Dendritic cell treated with granulocyte-macrophage colony-stimulating factor and Interleukin-4, amounts not matched to agents 40 ng/mL and 50 ng/mL, for 4 days (primary cell): Measurements from ENCODE around the gene MEF2D.
A peak's percentile ranks its signal among the peaks of the same experiment; 100 is the strongest.

ENCODE experiments used
- H3K27ac Mint-ChIP-seq: one replicate; pipeline ENCODE4 v1.8.0; 2022; ENCODE audit warnings: mild to moderate bottlenecking, mixed read lengths
- H3K27me3 Mint-ChIP-seq: one replicate; pipeline ENCODE4 v1.8.0; 2022; ENCODE audit warnings: mild to moderate bottlenecking, mixed read lengths
- H3K36me3 Mint-ChIP-seq: one replicate; pipeline ENCODE4 v1.8.0; 2022; ENCODE audit warnings: low read depth, mixed read lengths
- H3K4me1 Mint-ChIP-seq: one replicate; pipeline ENCODE4 v1.8.0; 2022; ENCODE audit warnings: low read depth, mixed read lengths
- H3K4me3 Mint-ChIP-seq: one replicate; pipeline ENCODE4 v1.8.0; 2022; ENCODE audit warnings: mild to moderate bottlenecking, moderate library complexity, mixed read lengths
- H3K9me3 Mint-ChIP-seq: one replicate; pipeline ENCODE4 v1.8.0; 2022; ENCODE audit warnings: mixed read lengths
- intact Hi-C: fragments of 100-400 bp; cut with micrococcal nuclease; formaldehyde crosslinking; loops from one replicate; pipeline ENCODE4 v1.15.0; 2022

The MEF2D gene

GRCh38 chr1:156533568-156534220, 33.1 kb upstream of the MEF2D start:
- no peaks in the 10 kb centered on the region for H3K9me3 Mint-ChIP-seq
- H3K4me1 Mint-ChIP-seq: peaks cover under 1% of the 10 kb centered on the region
- no peak overlapping the region for H3K4me3 Mint-ChIP-seq
- no peaks in the 10 kb centered on the region for H3K27me3 Mint-ChIP-seq
- H3K27ac Mint-ChIP-seq: no peak overlapping the region
- H3K36me3 Mint-ChIP-seq: no peaks in the 10 kb centered on the region
- intact Hi-C loops: no loop called here

DNA sequence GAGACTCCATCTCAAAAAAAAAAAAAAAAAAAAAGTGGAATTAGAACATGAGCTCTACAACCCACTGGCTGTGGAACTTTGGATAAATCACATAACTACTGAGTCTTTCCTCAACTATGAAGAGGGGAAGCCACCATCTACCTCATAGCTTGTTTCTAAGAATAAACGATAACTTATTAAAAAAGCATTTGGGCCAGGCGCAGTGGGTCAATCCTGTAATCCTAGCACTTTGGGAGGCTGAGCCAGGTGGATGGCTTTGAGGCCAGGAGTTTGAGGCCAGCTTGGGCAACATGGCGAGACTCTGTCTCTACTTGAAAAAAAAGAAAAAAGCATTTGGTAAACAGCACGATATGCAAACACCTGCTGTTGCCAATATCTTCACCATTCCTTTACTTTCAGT, 31.8 kb upstream of the MEF2D start:
- Mint-ChIP-seq H3K4me3 (no peak overlapping the region), H3K9me3 (no peaks in the 10 kb centered on the region), H3K27ac (no peak overlapping the region), H3K27me3 (no peaks in the 10 kb centered on the region), H3K36me3 (no peaks in the 10 kb centered on the region), H3K4me1 (peaks cover 14% of the 10 kb centered on the region)
- intact Hi-C loops: no loop called here

DNA sequence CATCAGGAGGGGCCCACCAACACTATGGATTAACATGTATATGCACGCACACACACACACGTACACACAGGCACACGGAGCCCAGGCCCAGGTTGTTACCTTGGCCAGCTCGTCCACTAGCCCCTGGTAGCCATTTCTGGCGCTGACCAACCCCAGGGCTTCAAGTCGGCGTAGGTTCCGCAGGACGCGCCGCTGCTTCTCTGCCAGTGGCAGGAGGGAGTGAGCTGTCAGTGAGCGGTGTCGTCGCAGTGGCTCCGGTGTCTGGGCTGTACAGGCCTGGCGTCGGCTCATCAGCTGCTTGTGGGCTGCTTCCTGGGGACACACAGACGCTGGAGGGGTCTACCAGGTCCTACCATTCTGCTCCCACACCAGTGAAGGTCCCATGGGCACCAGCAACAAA, 29.4 kb upstream of the MEF2D start:
- H3K9me3 Mint-ChIP-seq: no peaks in the 10 kb centered on the region
- intact Hi-C loops: no loop called here

GRCh38 chr1:156528875-156529425, 28.4 kb upstream of the MEF2D start:
- Mint-ChIP-seq H3K27me3 (no peaks in the 10 kb centered on the region), H3K36me3 (no peaks in the 10 kb centered on the region), H3K4me3 (no peak overlapping the region), H3K27ac (no peak overlapping the region), H3K4me1 (peaks cover 43% of the 10 kb centered on the region), H3K9me3 (no peaks in the 10 kb centered on the region)
- intact Hi-C loops: no loop called here

More for the DNA sequence above, 29.4 kb upstream of the MEF2D start:
- peaks cover 32% of the 10 kb centered on the region for H3K4me1 Mint-ChIP-seq
- no peaks in the 10 kb centered on the region for H3K36me3 Mint-ChIP-seq
- H3K4me3 Mint-ChIP-seq: no peak overlapping the region
- no peak overlapping the region for H3K27ac Mint-ChIP-seq
- no peaks in the 10 kb centered on the region for H3K27me3 Mint-ChIP-seq

GRCh38 chr1:156528231-156528630, 27.7 kb upstream of the MEF2D start:
- H3K27me3 Mint-ChIP-seq: no peaks in the 10 kb centered on the region
- H3K9me3 Mint-ChIP-seq: no peaks in the 10 kb centered on the region

DNA sequence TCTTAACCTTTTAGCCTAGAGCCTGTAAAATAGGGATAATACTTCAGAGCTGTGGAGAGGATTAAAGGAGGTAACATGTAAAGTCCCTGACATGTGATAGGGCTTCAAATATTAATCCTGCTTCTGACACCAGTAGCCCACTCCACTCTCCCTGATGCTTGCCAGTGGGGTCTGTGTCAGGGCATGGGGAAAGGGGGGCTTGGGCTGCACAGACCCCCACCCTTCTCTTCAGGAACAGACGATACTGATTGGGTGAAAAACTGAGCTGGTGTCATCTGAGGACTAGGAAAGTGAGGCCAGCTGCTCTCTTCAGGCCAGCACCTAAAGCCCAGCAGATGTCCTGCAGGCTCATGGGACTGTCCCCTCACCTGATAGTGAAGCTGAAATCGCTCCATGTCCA, 27.0 kb upstream of the MEF2D start:
- H3K4me3 Mint-ChIP-seq: no peak overlapping the region
- no peaks in the 10 kb centered on the region for H3K27me3 Mint-ChIP-seq
- intact Hi-C loops: no loop called here
- peak overlapping the region; percentile 27 for H3K27ac Mint-ChIP-seq
- H3K36me3 Mint-ChIP-seq: no peaks in the 10 kb centered on the region
- H3K4me1 Mint-ChIP-seq: peaks cover 45% of the 10 kb centered on the region
- no peaks in the 10 kb centered on the region for H3K9me3 Mint-ChIP-seq

More at GRCh38 chr1:156528231-156528630, 27.7 kb upstream of the MEF2D start:
- Mint-ChIP-seq H3K4me1 (peaks cover 45% of the 10 kb centered on the region), H3K4me3 (no peak overlapping the region), H3K36me3 (no peaks in the 10 kb centered on the region), H3K27ac (peak overlapping the region; percentile 27)
- intact Hi-C loops: no loop called here

- Mint-ChIP-seq H3K27ac (peak overlapping the region; percentile 10), H3K4me3 (no peak overlapping the region), H3K36me3 (no peaks in the 10 kb centered on the region), H3K9me3 (no peaks in the 10 kb centered on the region), H3K4me1 (peaks cover 45% of the 10 kb centered on the region), H3K27me3 (no peaks in the 10 kb centered on the region)
- intact Hi-C loops: no loop called here
Measured at GRCh38 chr1:156525856-156526489, 25.4 kb upstream of the MEF2D start.

DNA sequence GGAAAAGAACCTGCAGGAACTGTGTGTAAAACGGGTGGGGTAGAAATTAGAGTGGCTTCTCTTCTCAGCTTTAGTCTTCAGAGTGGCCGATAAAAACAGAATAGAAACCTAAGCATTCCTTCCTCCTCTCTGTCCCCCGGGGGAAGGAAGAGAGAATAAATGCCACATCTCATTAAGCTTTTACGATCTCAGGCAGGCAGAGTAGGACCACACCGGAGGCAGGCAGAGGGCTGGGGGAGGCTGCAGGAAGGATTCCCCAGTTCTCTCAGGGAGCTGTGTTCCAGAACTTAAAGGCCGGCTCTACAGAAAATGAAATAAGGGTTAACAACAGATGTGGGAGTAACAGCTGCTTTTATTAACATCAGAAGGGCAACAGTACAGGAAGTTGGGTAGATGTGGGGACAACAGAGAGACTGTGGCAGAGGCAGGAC, 24.5 kb upstream of the MEF2D start:
- no peaks in the 10 kb centered on the region for H3K27me3 Mint-ChIP-seq
- H3K4me3 Mint-ChIP-seq: peak overlapping the region; percentile 28
- peaks cover 45% of the 10 kb centered on the region for H3K4me1 Mint-ChIP-seq
- H3K9me3 Mint-ChIP-seq: no peaks in the 10 kb centered on the region
- intact Hi-C loops: no loop called here
- peak overlapping the region; percentile 79 for H3K27ac Mint-ChIP-seq
- no peaks in the 10 kb centered on the region for H3K36me3 Mint-ChIP-seq

GRCh38 chr1:156524481-156524869, 23.9 kb upstream of the MEF2D start:
- Mint-ChIP-seq H3K4me3 (peak overlapping the region; percentile 44), H3K27ac (peak overlapping the region; percentile 79), H3K36me3 (no peaks in the 10 kb centered on the region), H3K9me3 (no peaks in the 10 kb centered on the region), H3K27me3 (no peaks in the 10 kb centered on the region), H3K4me1 (peaks cover 45% of the 10 kb centered on the region)
- intact Hi-C loops: no loop called here

GRCh38 chr1:156523801-156524480, 23.4 kb upstream of the MEF2D start:
- H3K4me1 Mint-ChIP-seq: peaks cover 45% of the 10 kb centered on the region
- H3K27ac Mint-ChIP-seq: peak overlapping the region; percentile 79
- H3K9me3 Mint-ChIP-seq: no peaks in the 10 kb centered on the region
- no peaks in the 10 kb centered on the region for H3K36me3 Mint-ChIP-seq
- intact Hi-C loops: no loop called here
- no peaks in the 10 kb centered on the region for H3K27me3 Mint-ChIP-seq
- H3K4me3 Mint-ChIP-seq: no peak overlapping the region

DNA sequence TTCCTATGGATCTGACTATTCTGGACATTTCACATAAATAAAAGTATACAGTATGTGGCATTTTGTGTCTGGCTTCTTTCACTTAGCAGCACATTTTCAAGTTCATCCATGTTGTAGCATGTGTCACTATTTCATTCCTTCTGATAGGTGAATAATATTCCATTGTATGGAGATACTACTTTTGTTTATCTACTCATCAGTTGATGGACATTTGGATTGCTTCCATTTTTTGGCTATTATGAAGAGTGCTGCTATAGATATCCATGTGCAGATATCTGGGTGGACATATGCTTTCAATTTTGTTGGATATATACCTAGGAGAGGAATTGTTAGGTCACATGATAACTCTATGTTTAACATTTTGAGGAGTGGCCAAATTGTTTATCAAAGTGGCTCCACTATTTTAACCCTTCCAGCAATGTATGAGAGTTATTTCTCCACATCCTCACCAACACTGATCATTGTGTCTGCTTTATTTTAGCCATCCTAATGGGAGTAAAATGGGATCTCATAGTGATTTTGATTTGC, 21.9 kb upstream of the MEF2D start:
- Mint-ChIP-seq H3K9me3 (no peaks in the 10 kb centered on the region), H3K36me3 (no peaks in the 10 kb centered on the region), H3K27me3 (no peaks in the 10 kb centered on the region), H3K27ac (no peak overlapping the region), H3K4me3 (no peak overlapping the region), H3K4me1 (peaks cover 32% of the 10 kb centered on the region)
- intact Hi-C loops: no loop called here

GRCh38 chr1:156517748-156518147, 17.2 kb upstream of the MEF2D start:
- no peaks in the 10 kb centered on the region for H3K27me3 Mint-ChIP-seq
- peaks cover 7% of the 10 kb centered on the region for H3K4me1 Mint-ChIP-seq
- H3K4me3 Mint-ChIP-seq: no peak overlapping the region
- intact Hi-C loops: no loop called here
- no peaks in the 10 kb centered on the region for H3K36me3 Mint-ChIP-seq
- no peak overlapping the region for H3K27ac Mint-ChIP-seq
- no peaks in the 10 kb centered on the region for H3K9me3 Mint-ChIP-seq

GRCh38 chr1:156516821-156517220, 16.2 kb upstream of the MEF2D start:
- Mint-ChIP-seq H3K27me3 (no peaks in the 10 kb centered on the region), H3K9me3 (no peaks in the 10 kb centered on the region), H3K36me3 (no peaks in the 10 kb centered on the region), H3K27ac (no peak overlapping the region), H3K4me3 (no peak overlapping the region), H3K4me1 (peaks cover 15% of the 10 kb centered on the region)
- intact Hi-C loops: no loop called here

DNA sequence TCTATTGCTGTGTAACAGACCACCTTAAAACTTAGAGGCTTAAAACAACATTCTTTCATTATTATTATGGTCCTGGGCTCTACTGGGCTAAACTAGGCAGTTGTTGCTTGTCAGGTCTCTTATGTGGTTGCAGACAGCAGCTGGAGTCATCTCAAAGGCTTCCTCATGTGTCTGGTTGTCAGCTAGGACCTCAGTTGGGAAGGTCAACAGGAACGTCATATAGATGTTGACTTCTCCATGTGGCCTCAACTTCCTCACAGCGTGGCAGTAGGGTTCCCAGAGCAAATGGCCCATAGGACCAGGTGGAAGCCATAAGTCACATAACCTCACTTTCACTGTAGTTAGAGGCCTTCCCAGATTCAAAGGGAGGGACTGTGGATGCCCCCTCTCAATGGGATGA, 15.4 kb upstream of the MEF2D start:
- H3K9me3 Mint-ChIP-seq: no peaks in the 10 kb centered on the region
- no peak overlapping the region for H3K4me3 Mint-ChIP-seq
- no peaks in the 10 kb centered on the region for H3K36me3 Mint-ChIP-seq
- intact Hi-C loops: no loop called here
- no peaks in the 10 kb centered on the region for H3K27me3 Mint-ChIP-seq
- peaks cover 17% of the 10 kb centered on the region for H3K4me1 Mint-ChIP-seq
- H3K27ac Mint-ChIP-seq: no peak overlapping the region
